Spleen (tissue), 11 donors: ENCODE results near the gene GDAP1L1. TPM values are rescaled to one million over a fixed set of nuclear protein-coding genes. Genes with fewer than 3 reads are reported as not detected.

Experiments used
- DNase-seq: peaks from one replicate; pipeline ENCODE4 v3.0.0-alpha.2; 2020
- H3K27ac ChIP-seq, 8 donors: fragments of 200-600 bp; sonication (generic) in 7 of 8; 1 replicate in 4 of 8; 2 replicates in 4 of 8; pipeline versions ENCODE4 v1.5.0 to v1.8.0; 2016 to 2021; ENCODE audit warnings: inconsistent platforms in 4 of 8, mild to moderate bottlenecking in 4 of 8, moderate library complexity in 1 of 8
- H3K27me3 ChIP-seq, 7 donors: fragments of 200-600 bp; sonication (generic) in 6 of 7; replicated peaks in 1 of 7; 1 replicate in 4 of 7; 2 replicates in 3 of 7; pipeline versions ENCODE4 v1.5.0 to v1.8.0; 2016 to 2021; ENCODE audit warnings: inconsistent platforms in 3 of 7, mild to moderate bottlenecking in 1 of 7
- H3K36me3 ChIP-seq, 6 donors: fragments of 200-600 bp; sonication (generic) in 5 of 6; 1 replicate in 4 of 6; 2 replicates in 2 of 6; pipeline versions ENCODE4 v1.5.0 to v1.8.0; 2016 to 2021; ENCODE audit warnings: inconsistent platforms in 2 of 6
- H3K4me1 ChIP-seq, 6 donors: fragments of 200-600 bp; sonication (generic) in 5 of 6; 1 replicate in 3 of 6; 2 replicates in 3 of 6; pipeline versions ENCODE4 v1.5.0 to v1.8.0; 2016 to 2021; ENCODE audit warnings: inconsistent platforms in 3 of 6
- H3K4me3 ChIP-seq, 8 donors: fragments of 200-600 bp; sonication (generic) in 7 of 8; 1 replicate in 4 of 8; 2 replicates in 4 of 8; pipeline versions ENCODE4 v1.5.0 to v1.8.0; 2016 to 2021; ENCODE audit warnings: inconsistent platforms in 4 of 8, mild to moderate bottlenecking in 4 of 8, moderate library complexity in 2 of 8
- H3K9me3 ChIP-seq, 8 donors: fragments of 200-600 bp; sonication (generic) in 7 of 8; 1 replicate in 4 of 8; 2 replicates in 4 of 8; pipeline versions ENCODE4 v1.5.0 to v1.8.0; 2016 to 2021; ENCODE audit warnings: inconsistent platforms in 4 of 8
- CTCF ChIP-seq, 11 experiments: fragments of 200-600 bp in 7 of 11; fragments of 450-650 bp in 4 of 11; sonication (generic) in 4 of 11; IDR thresholded peaks in 8 of 11; conservative IDR thresholded peaks in 3 of 11; 1 replicate in 7 of 11; 2 replicates in 4 of 11; pipeline versions ENCODE4 v1.4.0 to v1.8.0; 2016 to 2021; ENCODE audit warnings: antibody characterized with exemption in 11 of 11, inconsistent platforms in 4 of 11, mild to moderate bottlenecking in 1 of 11
- POLR2A ChIP-seq, 3 donors: fragments of 450-650 bp; IDR thresholded peaks; one replicate each; pipeline ENCODE4 v1.5.1; 2017; ENCODE audit warnings: antibody characterized with exemption in 3 of 3, mild to moderate bottlenecking in 1 of 3
- POLR2AphosphoS5 ChIP-seq, 3 donors: sonication (generic); formaldehyde crosslinking; IDR thresholded peaks; one replicate each; pipeline ENCODE4 v1.5.1; 2017; ENCODE audit warnings: antibody characterized with exemption in 3 of 3
- WGBS, 5 donors: extraction: QIAGEN DNeasy Blood & Tissue Kit in 3 of 5; methylation state at CpG; one replicate each; pipeline versions ENCODE4 v1.1.5 to v1.1.7; 2013 to 2018; 5-methylcytosine and 5-hydroxymethylcytosine counted together
- intact Hi-C: fragments of 100-400 bp; cut with DNase I; formaldehyde crosslinking; loops from one replicate; pipeline ENCODE4 v1.15.0; 2023; ENCODE audit warnings: low total_unique reads
- polyA plus RNA-seq, 3 donors: library from polyadenylated mRNA; stranded (reverse); fragments of 200-250 nt; gene quantifications; one replicate each; pipeline ENCODE4 v1.2.1, GENCODE V29; 2013
- total RNA-seq, 7 donors: library from RNA; depleted of rRNA in 3 of 7; stranded (reverse); fragments of >200 nt in 3 of 7; fragmentation: NEBNext Ultra II Directional in 4 of 7; extraction: Animal tissue kit (Norgen Biotek cat#: 25700) in 4 of 7; gene quantifications; one replicate each; pipeline versions ENCODE4 v1.1.0 to v1.2.1, GENCODE V29; 2016 to 2021
- donor health status: healthy with polysubstance abuse.
- donor health status: DM: no; HTN: no; CAD: no; lungs with moderate emphysema.
- donor health status: DM: no; HTN: no; CAD: no.
- donor health status: Bipolar disorder and iron deficiency.
- donor health status: healthy.
- donor health status: DM: no; HTN: no; CAD: no.
- donor health status: DM: yes; HTN: yes; CAD: no.

GDAP1L1 gene
- total and polyA plus RNA-seq, 10 donors = not detected

GRCh38 chr20:44258226-44258890, 11.2 kb downstream of the GDAP1L1 start:
- DNase-seq = no peak
- intact Hi-C loops = no loop called here
- Histone ChIP-seq H3K4me1 (no peaks in the 10 kb centered on the region), H3K27me3 (no peaks in the 10 kb centered on the region), H3K27ac (no peak overlapping the region), H3K9me3 (no peaks in the 10 kb centered on the region), H3K4me3 (no peak overlapping the region), H3K36me3 (no peaks in the 10 kb centered on the region)
- no peak for TF ChIP-seq CTCF (IDR thresholded peaks at IDR 0.05 in 8 of 11, conservative IDR thresholded peaks at IDR 0.05 in 3 of 11)
- TF ChIP-seq POLR2A (IDR thresholded peaks at IDR 0.05) = no peak
- TF ChIP-seq POLR2AphosphoS5 (IDR thresholded peaks at IDR 0.05) = no peak
- 78 to 90% (median 87%) methylated on average over 15 to 28 of the region's 28 CpGs for WGBS, 5 donors

- Histone ChIP-seq H3K4me1 (no peaks in the 10 kb centered on the region), H3K9me3 (no peaks in the 10 kb centered on the region), H3K27me3 (no peaks in the 10 kb centered on the region), H3K27ac (no peak overlapping the region), H3K4me3 (no peak overlapping the region), H3K36me3 (no peaks in the 10 kb centered on the region)
- intact Hi-C loops = no loop called here
- 55 to 75% (median 64%) methylated on average over 5 of the region's 5 CpGs for WGBS, 5 donors
- no peak for DNase-seq
- no peak for TF ChIP-seq CTCF (IDR thresholded peaks at IDR 0.05 in 8 of 11, conservative IDR thresholded peaks at IDR 0.05 in 3 of 11)
Measured at GRCh38 chr20:44264287-44264686, 17.2 kb downstream of the GDAP1L1 start.

- no peak overlapping the region for H3K4me3 ChIP-seq
- H3K36me3 ChIP-seq = peaks cover 0 to 16% (median 0%) of the 10 kb centered on the region in 6 donors
- no peak for DNase-seq
- no peaks in the 10 kb centered on the region for H3K9me3 ChIP-seq
- TF ChIP-seq POLR2A (IDR thresholded peaks at IDR 0.05) (no peak), POLR2AphosphoS5 (IDR thresholded peaks at IDR 0.05) (no peak), CTCF (IDR thresholded peaks at IDR 0.05 in 8 of 11, conservative IDR thresholded peaks at IDR 0.05 in 3 of 11) (no peak)
- intact Hi-C loops = no loop called here
- 83 to 95% (median 91%) methylated on average over 5 of the region's 5 CpGs for WGBS, 5 donors
- no peaks in the 10 kb centered on the region for H3K4me1 ChIP-seq
- no peak overlapping the region for H3K27ac ChIP-seq
- H3K27me3 ChIP-seq = no peaks in the 10 kb centered on the region
Measured at GRCh38 chr20:44268802-44269201, 21.7 kb downstream of the GDAP1L1 start.

- TF ChIP-seq CTCF (IDR thresholded peaks at IDR 0.05 in 8 of 11, conservative IDR thresholded peaks at IDR 0.05 in 3 of 11) (no peak), POLR2A (IDR thresholded peaks at IDR 0.05) (no peak), POLR2AphosphoS5 (IDR thresholded peaks at IDR 0.05) (no peak)
- Histone ChIP-seq H3K27me3 (no peaks in the 10 kb centered on the region), H3K4me3 (no peak overlapping the region), H3K4me1 (no peaks in the 10 kb centered on the region), H3K27ac (no peak overlapping the region), H3K36me3 (peaks cover 0 to 16% (median 0%) of the 10 kb centered on the region in 6 donors), H3K9me3 (no peaks in the 10 kb centered on the region)
- DNase-seq = no peak
- intact Hi-C loops = no loop called here
- WGBS, 5 donors = 63 to 80% (median 76%) methylated on average over 14 of the region's 14 CpGs
Measured at GRCh38 chr20:44271915-44272663, 25.0 kb downstream of the GDAP1L1 start.
